HG02642 (cell line): ENCODE data around the gene PPP1R1C.

Experiments
- ATAC-seq: cut with Tn5 transposase; IDR thresholded peaks from one replicate; pipeline ENCODE4 v1.9.1; 2021; ENCODE audit warnings: mild to moderate bottlenecking; ENCODE audit not compliant: unreplicated experiment, poor library complexity

The PPP1R1C gene

DNA sequence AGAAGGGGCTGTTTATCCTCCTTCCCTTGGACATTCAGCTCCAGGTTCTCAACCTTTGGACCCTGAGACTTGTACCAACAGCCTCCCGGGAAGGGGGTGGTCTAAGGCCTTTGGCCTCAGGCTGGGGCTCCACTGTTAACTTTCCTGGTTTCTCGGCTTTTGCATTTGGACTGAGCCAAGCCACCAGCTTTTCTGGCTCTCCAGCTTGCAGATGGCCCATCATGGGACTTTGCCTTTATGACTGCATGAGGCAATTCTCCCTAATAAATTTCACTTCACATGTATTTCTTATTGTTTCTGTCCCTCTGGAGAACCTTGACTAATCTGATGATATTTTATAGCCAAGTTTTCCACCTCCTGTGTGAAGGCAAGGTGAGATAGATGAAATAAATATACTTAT lies 180.8 kb downstream of the PPP1R1C start:
- no peak for ATAC-seq

DNA sequence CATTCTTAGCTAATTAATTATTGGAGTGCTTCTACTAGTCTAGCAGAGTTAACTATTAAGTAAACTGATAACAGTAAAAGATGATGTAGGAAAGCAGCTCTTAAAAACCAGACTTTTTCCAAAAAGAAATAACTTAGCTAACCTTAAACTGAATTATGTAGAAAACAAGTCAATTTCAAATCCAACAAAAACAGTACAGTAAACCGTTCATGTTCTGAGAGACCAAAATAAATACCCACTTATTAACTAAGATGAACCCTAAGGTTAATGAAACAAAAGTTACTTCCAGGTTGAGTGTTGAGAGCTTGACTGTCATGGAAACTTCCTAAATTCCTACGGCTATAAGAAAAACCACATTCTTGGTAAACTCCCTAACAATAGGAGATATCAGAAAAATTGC lies 181.2 kb downstream of the PPP1R1C start:
- no peak for ATAC-seq
